HL-60 (cell line): Measurements from ENCODE around the gene TRAPPC12.

ENCODE experiments used
- GABPA ChIP-seq: IDR thresholded peaks from 2 replicates; pipeline ENCODE4 v1.6.1; 2012; ENCODE audit warnings: low read depth
- POLR2AphosphoS5 ChIP-seq: IDR thresholded peaks from 2 replicates; pipeline ENCODE4 v1.6.1; 2012; ENCODE audit warnings: low read depth
- TF ChIP-seq, protein P1 (sequence below): IDR thresholded peaks from one replicate; pipeline ENCODE4 v1.5.1; 2011; ENCODE audit warnings: low read length, control low read depth, inconsistent platforms; ENCODE audit not compliant: insufficient read depth
- TF ChIP-seq, protein P2 (sequence below): IDR thresholded peaks from 2 replicates; pipeline ENCODE4 v1.6.1; 2012; ENCODE audit warnings: low read depth; ENCODE audit not compliant: insufficient replicate concordance

DNA sequence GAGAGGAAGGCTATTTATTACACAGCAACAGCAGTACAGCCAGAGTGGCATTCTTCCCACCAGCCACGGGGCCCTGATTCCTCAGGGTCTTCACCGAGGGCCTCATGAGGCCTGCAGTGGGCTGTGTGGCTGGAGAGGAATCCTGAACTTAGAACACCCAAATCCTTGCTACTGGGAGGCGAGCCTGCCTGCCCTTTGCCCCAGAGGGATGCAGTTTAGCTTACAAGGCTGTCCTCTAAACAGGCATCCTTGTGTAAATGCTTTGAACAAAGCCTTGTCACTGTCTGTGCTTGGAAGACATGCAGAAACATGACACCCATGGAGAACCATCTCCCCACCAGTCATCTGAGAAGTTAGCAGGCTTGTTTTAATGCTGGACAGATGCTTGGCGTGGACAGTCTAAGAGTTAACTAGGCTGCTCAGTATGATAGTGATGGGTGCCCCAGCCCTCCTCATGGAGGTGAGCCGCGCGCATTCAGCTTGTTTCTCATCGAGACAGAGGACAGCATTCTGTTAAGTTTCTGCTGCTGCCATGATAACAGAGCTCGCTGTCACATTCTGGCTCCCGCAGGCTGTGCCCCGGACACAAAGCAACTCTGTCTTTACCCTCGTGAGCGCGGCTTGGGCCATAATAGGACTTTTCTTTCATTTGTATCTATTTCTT lies 97.0 kb downstream of the TRAPPC12 start:
- TF ChIP-seq, protein P1, sequence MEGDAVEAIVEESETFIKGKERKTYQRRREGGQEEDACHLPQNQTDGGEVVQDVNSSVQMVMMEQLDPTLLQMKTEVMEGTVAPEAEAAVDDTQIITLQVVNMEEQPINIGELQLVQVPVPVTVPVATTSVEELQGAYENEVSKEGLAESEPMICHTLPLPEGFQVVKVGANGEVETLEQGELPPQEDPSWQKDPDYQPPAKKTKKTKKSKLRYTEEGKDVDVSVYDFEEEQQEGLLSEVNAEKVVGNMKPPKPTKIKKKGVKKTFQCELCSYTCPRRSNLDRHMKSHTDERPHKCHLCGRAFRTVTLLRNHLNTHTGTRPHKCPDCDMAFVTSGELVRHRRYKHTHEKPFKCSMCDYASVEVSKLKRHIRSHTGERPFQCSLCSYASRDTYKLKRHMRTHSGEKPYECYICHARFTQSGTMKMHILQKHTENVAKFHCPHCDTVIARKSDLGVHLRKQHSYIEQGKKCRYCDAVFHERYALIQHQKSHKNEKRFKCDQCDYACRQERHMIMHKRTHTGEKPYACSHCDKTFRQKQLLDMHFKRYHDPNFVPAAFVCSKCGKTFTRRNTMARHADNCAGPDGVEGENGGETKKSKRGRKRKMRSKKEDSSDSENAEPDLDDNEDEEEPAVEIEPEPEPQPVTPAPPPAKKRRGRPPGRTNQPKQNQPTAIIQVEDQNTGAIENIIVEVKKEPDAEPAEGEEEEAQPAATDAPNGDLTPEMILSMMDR, result no peak
- TF ChIP-seq, protein P2, sequence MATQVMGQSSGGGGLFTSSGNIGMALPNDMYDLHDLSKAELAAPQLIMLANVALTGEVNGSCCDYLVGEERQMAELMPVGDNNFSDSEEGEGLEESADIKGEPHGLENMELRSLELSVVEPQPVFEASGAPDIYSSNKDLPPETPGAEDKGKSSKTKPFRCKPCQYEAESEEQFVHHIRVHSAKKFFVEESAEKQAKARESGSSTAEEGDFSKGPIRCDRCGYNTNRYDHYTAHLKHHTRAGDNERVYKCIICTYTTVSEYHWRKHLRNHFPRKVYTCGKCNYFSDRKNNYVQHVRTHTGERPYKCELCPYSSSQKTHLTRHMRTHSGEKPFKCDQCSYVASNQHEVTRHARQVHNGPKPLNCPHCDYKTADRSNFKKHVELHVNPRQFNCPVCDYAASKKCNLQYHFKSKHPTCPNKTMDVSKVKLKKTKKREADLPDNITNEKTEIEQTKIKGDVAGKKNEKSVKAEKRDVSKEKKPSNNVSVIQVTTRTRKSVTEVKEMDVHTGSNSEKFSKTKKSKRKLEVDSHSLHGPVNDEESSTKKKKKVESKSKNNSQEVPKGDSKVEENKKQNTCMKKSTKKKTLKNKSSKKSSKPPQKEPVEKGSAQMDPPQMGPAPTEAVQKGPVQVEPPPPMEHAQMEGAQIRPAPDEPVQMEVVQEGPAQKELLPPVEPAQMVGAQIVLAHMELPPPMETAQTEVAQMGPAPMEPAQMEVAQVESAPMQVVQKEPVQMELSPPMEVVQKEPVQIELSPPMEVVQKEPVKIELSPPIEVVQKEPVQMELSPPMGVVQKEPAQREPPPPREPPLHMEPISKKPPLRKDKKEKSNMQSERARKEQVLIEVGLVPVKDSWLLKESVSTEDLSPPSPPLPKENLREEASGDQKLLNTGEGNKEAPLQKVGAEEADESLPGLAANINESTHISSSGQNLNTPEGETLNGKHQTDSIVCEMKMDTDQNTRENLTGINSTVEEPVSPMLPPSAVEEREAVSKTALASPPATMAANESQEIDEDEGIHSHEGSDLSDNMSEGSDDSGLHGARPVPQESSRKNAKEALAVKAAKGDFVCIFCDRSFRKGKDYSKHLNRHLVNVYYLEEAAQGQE, result no peak
- TF ChIP-seq POLR2AphosphoS5, result no peak
- TF ChIP-seq GABPA, result no peak
